PC-9 (cell line): Measurements from ENCODE around the gene SLC35D2.
"Not testable (repeated sequence)": the region's sequence is repeated elsewhere in the genome, so short reads cannot be mapped to it uniquely, and the experiment has no call there.

Experiments used
- CTCF ChIP-seq: fragments of 200-600 bp; sonication (generic); conservative IDR thresholded peaks from 2 replicates; pipeline ENCODE4 v1.6.1; 2017; ENCODE audit warnings: mixed run types, antibody characterized with exemption, mild to moderate bottlenecking, moderate library complexity
- EZH2 ChIP-seq: fragments of 200-600 bp; sonication (generic); IDR thresholded peaks from 2 replicates; pipeline ENCODE4 v1.8.0; 2017; ENCODE audit warnings: antibody characterized with exemption, low read depth

- TF ChIP-seq CTCF, EZH2: not testable (repeated sequence)
Observed at GRCh38 chr9:96322736-96323135, 60.8 kb downstream of the SLC35D2 start.
